T-helper 1 cell treated with Interleukin-12 subunit alpha and Interleukin-12 subunit beta and Interleukin-4 antibody, amounts not matched to agents 30 ng/mL and 1 ng/mL, for 36 hours (primary cell): ENCODE results near the gene NSUN7. TPM values are rescaled to one million over a fixed set of nuclear protein-coding genes. Genes with fewer than 3 reads are reported as not detected.
"Not testable (repeated sequence)": the region's sequence is repeated elsewhere in the genome, so short reads cannot be mapped to it uniquely, and the experiment has no call there.

ENCODE experiments used
- intact Hi-C: fragments of 100-400 bp; cut with micrococcal nuclease; formaldehyde crosslinking; loops from one replicate; pipeline ENCODE4 v1.15.1; 2024
- total RNA-seq: library from RNA; stranded (reverse); gene quantifications from 2 replicates; pipeline ENCODE4 v1.2.3, GENCODE V29; 2022

Gene NSUN7
- total RNA-seq, 1 donor from 2014 or later = 0.66 TPM

DNA sequence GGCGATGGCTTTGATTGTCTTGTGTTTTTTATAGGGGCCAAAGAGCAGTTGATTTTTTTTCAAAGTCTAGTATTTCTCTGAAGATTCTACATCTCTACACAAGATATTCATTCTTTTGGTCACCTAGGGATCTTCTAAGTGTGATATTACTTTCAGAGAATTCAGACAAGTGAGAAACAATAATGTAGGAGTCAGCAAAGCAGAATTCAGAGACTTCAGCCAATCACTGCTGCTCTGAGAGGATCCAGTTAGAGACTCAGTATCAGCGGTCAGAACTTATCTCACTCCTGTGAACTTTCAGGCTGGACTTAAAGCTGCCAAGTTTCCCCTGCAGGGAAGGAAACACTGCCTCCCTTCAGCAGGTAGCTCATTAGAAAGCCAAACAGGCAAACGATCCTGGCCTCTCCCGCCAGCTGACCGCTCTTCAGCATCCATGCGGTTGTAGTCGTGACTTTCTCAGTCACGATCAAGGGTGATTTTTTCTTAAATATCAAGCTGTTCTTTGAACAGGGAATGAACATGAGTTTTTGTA lies 59.2 kb downstream of the NSUN7 start:
- intact Hi-C loops = no loop called here

GRCh38 chr4:40811956-40812355 lies 62.2 kb downstream of the NSUN7 start:
- intact Hi-C loops = loop anchor here (1.0 kb wide), 1 partner anchor 34 kb away; no protein-coding TSS in a partner anchor

GRCh38 chr4:40812386-40812785 lies 62.6 kb downstream of the NSUN7 start:
- intact Hi-C loops = no loop called here

- intact Hi-C loops = no loop called here
Observed at GRCh38 chr4:40812856-40813255, 63.1 kb downstream of the NSUN7 start.

- intact Hi-C loops = not testable (repeated sequence)
Observed at GRCh38 chr4:40817157-40817556, 67.4 kb downstream of the NSUN7 start.

DNA sequence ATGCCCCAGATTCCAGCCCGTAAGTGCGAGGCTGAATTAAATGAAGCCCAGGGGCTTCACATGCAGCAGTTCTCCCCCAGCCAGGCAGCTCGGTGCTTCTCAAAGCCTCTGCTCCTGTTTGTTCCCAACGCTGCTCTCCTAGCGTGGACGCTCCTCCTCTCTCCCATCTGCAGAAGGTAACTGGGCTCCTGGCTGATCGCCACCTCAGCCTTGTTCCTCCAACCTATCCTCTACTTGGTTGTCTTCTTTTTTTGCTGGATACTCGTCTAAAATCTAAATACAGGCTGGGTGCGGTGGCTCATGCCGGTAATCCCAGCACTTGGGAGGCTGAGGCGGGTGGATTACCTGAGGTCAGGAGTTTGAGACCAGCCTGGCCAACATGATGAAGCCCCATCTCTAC lies 70.3 kb downstream of the NSUN7 start:
- intact Hi-C loops = no loop called here

GRCh38 chr4:40822420-40823166 lies 72.8 kb downstream of the NSUN7 start:
- intact Hi-C loops = no loop called here

DNA sequence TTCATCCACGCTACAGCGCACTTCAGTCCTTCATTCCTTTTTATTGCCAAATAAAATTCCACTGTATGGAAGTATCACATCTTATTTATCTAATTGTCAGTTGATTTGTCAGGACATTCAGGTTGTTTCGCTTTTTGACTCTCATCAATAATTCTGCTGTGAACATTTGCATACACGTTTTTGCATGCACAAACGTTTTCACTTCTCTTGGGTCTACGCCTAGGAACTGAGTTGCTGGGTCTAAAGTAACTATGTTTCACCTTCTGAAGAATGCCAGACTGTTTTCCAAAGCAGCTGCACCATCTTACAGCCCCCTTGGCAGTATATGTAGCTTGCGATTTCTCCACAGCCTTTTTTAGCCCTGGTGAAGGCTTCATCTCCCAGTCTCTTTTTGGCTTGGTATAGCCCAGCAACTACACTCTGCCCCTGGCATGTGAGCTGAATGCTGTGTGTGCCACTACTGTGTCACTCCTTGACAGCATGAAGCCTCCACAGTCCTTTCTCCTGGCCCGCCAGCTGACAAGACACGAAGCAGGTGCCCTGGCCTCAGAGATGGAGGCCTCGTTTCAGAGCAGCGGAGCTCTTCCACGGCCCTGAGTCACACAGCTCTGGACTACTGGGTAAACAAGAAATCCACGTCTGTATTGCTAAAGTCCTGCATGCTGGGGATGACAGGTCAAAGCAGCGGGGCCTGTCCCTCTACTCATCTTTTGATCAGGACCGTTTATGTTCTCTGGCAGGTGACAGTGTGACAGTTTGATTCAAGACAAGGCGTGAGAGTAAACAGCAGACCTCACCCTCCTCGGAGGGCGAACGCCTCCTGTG lies 75.5 kb downstream of the NSUN7 start:
- intact Hi-C loops = no loop called here

DNA sequence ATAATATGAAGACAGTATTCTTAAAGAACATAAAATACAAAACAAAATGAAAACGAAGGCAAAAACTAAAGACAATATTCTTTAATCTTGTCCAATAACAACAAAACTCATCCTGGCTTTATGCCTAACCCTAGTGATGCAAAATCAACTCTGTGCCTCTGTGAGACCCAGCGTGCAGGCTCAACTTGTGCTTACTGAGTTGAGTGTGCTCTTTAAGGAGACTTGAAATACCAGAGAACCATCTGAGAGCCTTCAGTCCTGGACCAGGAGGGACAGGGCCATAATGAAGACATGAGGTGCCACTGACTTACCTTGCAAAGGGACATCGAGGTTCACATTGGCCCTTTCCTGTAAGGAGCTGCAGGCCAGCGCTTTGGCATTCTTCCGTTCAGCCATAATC lies 77.1 kb downstream of the NSUN7 start:
- intact Hi-C loops = no loop called here

DNA sequence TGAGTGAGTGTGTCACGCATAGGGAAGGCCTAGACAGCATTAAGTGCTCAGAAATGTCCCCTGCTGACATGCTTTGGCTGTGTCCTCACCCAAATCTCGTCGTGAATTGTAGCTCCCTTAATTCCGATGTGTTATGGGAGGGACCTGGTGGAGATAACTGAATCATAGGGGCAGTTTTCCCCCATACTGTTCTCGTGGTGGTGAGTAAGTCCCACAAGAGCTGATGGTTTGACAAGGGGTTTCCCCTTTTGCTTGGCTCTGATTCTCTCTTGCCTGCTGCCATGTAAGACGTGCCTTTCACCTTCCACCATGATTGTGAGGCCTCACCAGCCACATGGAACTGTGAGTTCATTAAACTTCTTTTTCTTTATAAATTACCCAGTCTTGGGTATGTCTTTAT lies 78.0 kb downstream of the NSUN7 start:
- intact Hi-C loops = no loop called here

- intact Hi-C loops = no loop called here
Observed at GRCh38 chr4:40828661-40829060, 78.9 kb downstream of the NSUN7 start.

DNA sequence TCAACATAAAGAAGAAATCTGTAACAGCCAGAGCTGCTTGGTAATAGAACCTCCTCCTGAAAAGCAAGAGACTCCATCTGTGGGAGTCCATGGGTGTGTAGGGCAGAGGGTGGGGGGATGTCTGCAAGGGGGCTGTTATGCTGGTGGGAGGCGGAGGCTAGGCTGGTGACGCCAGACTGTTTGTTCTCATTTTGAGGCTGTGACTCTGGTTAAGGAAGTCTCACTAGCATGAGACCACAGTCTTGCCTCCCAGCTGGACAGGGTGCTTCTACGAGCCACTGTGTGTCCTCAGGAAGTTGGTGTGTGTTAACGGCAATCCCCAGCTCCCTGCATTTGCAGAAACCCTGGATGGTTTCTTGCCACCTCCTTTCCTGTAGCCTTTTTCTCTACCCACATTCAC lies 79.8 kb downstream of the NSUN7 start:
- intact Hi-C loops = no loop called here

GRCh38 chr4:40831146-40831907 lies 81.6 kb downstream of the NSUN7 start:
- intact Hi-C loops = no loop called here

DNA sequence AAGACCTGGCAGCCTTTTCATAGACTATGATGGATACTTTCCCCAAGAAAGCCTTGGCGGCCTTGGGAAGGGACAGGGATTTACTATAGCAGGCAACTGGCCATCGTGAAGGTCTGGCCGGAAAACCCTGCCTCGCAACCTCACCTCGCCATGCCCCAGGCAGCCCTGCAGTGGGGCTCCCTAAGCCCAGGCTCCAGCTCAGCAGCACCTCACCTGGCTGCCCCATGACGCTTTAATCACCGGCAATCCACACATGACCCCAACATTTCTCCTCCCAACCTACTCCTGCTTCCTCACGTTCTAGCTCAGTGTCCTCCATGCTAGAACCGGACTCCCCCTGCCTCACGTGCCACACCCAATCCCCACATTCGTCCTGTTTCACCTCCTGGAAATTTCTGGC lies 82.4 kb downstream of the NSUN7 start:
- intact Hi-C loops = no loop called here

GRCh38 chr4:40833212-40833611 lies 83.5 kb downstream of the NSUN7 start:
- intact Hi-C loops = no loop called here

DNA sequence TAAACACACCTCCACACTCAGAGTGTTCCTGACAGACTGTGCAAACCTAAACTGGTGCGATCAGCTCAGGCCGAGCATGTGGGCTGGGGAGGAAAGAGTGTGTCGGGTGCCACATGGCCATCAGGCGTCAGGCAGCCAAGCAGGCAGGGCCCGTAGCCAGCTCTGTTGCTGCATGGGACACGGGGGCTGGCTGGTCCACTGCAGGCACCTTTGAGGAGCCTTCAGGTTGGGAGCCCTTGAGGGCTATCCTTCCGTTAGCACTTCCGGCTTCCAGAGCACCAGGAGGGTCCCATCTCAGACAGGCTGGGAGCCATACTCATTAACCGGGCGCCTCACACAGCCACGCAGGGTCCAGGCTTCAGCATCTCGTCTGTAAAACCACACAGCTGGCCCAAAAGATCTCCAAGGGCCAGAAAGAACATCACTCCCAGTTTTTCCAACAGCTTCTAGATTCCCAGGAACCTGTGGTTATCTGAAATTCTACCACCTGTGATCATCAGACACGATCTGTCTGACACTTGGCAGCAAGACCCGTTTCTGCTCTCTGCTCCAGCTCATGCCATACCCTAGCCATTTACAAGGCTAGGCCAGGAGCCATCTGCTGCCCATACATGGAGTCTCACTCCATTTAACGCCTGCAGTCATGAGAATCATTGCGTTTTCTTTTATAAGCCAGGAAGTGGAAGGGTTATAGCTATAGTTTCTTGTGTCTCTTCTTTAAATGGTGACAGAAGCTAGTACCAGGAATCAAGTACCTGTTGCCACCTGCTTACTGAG lies 87.5 kb downstream of the NSUN7 start:
- intact Hi-C loops = no loop called here

DNA sequence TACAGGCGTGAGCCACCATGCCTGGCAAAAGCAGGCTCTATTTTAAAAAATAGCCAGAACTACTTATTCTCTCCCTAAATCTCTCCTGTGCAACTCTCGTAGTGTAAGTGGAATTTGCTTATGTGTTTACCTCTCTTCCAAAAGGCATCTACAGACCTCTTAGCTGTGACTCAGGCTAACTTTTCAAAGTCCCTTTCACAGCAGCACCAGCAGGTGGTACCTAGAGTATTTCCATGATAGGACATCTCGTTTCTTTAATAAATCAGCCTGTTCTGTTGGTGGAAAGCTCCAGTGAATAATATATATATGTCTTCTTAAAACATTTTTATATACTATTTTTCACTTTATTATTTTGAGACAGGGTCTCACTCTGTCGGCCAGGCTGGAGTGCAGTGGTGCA lies 89.0 kb downstream of the NSUN7 start:
- intact Hi-C loops = no loop called here

DNA sequence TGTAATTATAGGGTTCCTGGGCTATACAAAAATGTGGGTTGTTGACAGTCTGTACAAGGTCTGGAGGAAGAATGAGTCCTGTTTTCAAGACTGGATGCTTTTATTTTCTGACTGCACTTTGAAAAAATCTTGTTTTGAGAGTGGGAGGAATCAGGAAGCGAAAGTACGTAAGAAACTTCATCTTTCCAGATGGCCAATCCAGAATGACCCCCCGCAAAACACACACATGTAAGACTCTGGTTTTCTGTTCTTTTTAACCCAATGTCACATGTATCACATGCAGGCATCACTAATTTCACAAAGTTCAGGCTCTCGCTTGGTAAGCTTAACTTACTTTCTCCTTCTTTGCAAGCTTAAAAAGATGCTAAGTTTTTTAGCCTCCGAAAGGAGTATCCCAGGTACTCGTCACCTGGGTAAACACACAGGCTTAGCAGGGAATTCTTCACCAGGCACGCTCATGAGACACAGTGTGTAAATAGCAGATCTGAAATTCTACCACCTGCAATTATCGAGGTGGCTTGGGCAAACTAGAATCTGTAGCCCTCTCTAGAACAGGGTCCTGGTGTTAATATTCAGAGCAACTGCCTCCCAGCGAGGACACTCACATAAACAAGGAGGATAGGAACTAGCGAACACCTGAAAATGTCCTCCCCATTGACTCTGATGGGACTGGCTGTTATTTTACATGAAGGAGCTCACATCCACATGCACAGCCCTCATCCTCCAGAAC lies 90.7 kb downstream of the NSUN7 start:
- intact Hi-C loops = loop anchor here (5.0 to 10.0 kb wide), 7 partner anchors 288 to 1368 kb away; partner anchors contain the start of genes N4BP2, PDS5A and UBE2K

DNA sequence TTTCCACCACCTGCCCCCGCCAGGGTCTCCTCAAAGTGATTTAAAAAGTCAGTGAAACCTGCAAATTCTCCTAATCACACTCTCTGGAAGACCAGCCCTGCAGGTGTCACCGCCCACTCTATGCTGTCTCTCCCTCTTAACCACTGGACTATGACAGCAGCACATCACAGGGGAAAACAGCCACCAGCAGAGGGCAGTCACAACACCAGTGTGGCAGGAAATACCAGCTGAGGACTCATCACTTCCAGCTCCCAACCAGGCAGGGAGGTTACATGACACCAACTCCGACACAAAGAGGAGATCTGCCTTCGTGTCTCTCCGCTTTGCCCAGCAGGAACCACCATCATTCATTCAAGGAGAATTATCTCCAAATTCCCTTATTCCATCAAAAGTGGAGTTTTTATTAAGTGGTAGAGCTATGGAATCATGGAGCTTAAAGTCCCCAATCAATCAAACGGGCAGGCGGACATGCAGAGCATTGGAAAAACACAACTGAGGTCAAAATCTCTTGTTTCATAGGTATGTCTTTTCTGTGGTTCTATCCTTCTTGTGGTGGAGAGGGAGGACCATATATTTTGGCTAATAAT lies 91.3 kb downstream of the NSUN7 start:
- intact Hi-C loops = loop anchor here (1.0 to 10.0 kb wide), 11 partner anchors 15 to 1369 kb away; partner anchors contain the start of genes N4BP2, PDS5A and UBE2K
